Endothelial cell of umbilical vein (primary cell): ENCODE measurements around the gene FNDC3A. TPM values are rescaled to one million over a fixed set of nuclear protein-coding genes. Genes with fewer than 3 reads are reported as not detected.
A peak's percentile ranks its signal among the peaks of the same experiment; 100 is the strongest.

Experiments
- BruUV-seq: library from RNA; stranded (reverse); fragments of 400-500 nt; replicated peaks from 2 replicates; lab custom pipeline; 2021; lab: Mats Ljungman, UMichigan
- CTCF ChIA-PET: fragments of 300-600, 350-600 bp; sonication (Branson Sonifier 250); formaldehyde crosslinking; loops from one replicate; lab custom pipeline; 2021; ENCODE audit warnings: antibody characterized with exemption, inconsistent platforms; lab: Charles Lee
- POLR2A ChIA-PET: fragments of 300-600, 350-600 bp; sonication (Branson Sonifier 250); formaldehyde crosslinking; loops from one replicate; lab custom pipeline; 2021; ENCODE audit warnings: antibody characterized with exemption, inconsistent platforms; lab: Charles Lee
- DNase-seq: peaks from one replicate; pipeline ENCODE4 v3.0.0-alpha.2; 2011; ENCODE audit warnings: low read depth, low spot score
- FAIRE-seq: peaks from 2 replicates; lab custom pipeline; 2011; peaks lifted over from hg19 to GRCh38; lab: Jason Lieb, UNC
- H2AFZ ChIP-seq: 2 replicates; pipeline ENCODE4 v1.6.0; 2012; ENCODE audit warnings: low read depth, low read length, control low read depth, inconsistent platforms
- H3K27ac ChIP-seq: 2 replicates; pipeline ENCODE4 v1.5.1; 2011; ENCODE audit warnings: low read depth, mild to moderate bottlenecking, control low read depth, low read length, moderate library complexity; ENCODE audit not compliant: insufficient read depth
- H3K27me3 ChIP-seq, 2 experiments: 2 replicates each; pipeline versions ENCODE4 v1.6.0 to v1.6.1; 2011; ENCODE audit warnings: low read length in 2 of 2, mixed read lengths in 1 of 2; ENCODE audit not compliant: control insufficient read depth in 2 of 2, insufficient read depth in 2 of 2
- H3K36me3 ChIP-seq, 2 experiments: 2 replicates in 1 of 2; 3 replicates in 1 of 2; pipeline ENCODE4 v1.5.1; 2011; ENCODE audit warnings: low read length in 2 of 2, mild to moderate bottlenecking in 1 of 2, moderate library complexity in 1 of 2; ENCODE audit not compliant: control insufficient read depth in 2 of 2, insufficient read depth in 2 of 2; ENCODE audit errors: extremely low read depth in 1 of 2
- H3K4me1 ChIP-seq: 3 replicates; pipeline ENCODE4 v1.5.1; 2011; ENCODE audit warnings: mild to moderate bottlenecking, low read length; ENCODE audit not compliant: control insufficient read depth, insufficient read depth; ENCODE audit errors: extremely low read depth
- H3K4me2 ChIP-seq: 2 replicates; pipeline ENCODE4 v1.6.1; 2011; ENCODE audit warnings: low read length, control low read depth, mixed read lengths; ENCODE audit not compliant: insufficient read depth
- H3K4me3 ChIP-seq, 3 experiments: fragments of 200-600 bp in 1 of 3; sonication (generic), shearing (Covaris generic) in 1 of 3; replicated peaks in 1 of 3; 2 replicates each; pipeline ENCODE4 v1.5.1; 2011 to 2016; ENCODE audit warnings: control low read depth in 3 of 3, low read length in 3 of 3, mild to moderate bottlenecking in 2 of 3, inconsistent platforms in 1 of 3, low read depth in 1 of 3, moderate library complexity in 1 of 3; ENCODE audit not compliant: insufficient read depth in 1 of 3
- H3K79me2 ChIP-seq: 2 replicates; pipeline ENCODE4 v1.6.0; 2012; ENCODE audit warnings: low read length, inconsistent platforms; ENCODE audit not compliant: control insufficient read depth, insufficient read depth
- H3K9ac ChIP-seq: replicated peaks from 2 replicates; pipeline ENCODE3; 2011; ENCODE audit warnings: low read length, control low read depth; ENCODE audit not compliant: insufficient read depth; ENCODE audit errors: extremely low read depth
- H3K9me1 ChIP-seq: replicated peaks from 3 replicates; pipeline ENCODE4 v1.6.0; 2011; ENCODE audit warnings: mild to moderate bottlenecking, low read length; ENCODE audit not compliant: control insufficient read depth, insufficient read depth; ENCODE audit errors: extremely low read depth
- H3K9me3 ChIP-seq: replicated peaks from 2 replicates; pipeline ENCODE4 v1.5.1; 2012; ENCODE audit warnings: low read length, inconsistent platforms; ENCODE audit not compliant: control insufficient read depth, insufficient read depth
- H4K20me1 ChIP-seq: replicated peaks from 2 replicates; pipeline ENCODE3; 2011; ENCODE audit warnings: mild to moderate bottlenecking, low read length; ENCODE audit not compliant: control insufficient read depth, insufficient read depth; ENCODE audit errors: extremely low read depth
- CTCF ChIP-seq, 2 donors: IDR thresholded peaks; 1 replicate in 1 of 2; 2 replicates in 1 of 2; pipeline ENCODE4 v1.5.1; 2011; ENCODE audit warnings: low read length in 2 of 2, mild to moderate bottlenecking in 2 of 2, moderate library complexity in 2 of 2, control low read depth in 1 of 2, inconsistent platforms in 1 of 2, low read depth in 1 of 2; ENCODE audit not compliant: insufficient read depth in 1 of 2; ENCODE audit errors: extremely low read depth in 1 of 2
- GATA2 ChIP-seq: IDR thresholded peaks from 2 replicates; pipeline ENCODE4 v1.7.0; 2011; ENCODE audit warnings: low read depth, mild to moderate bottlenecking, moderate library complexity, mixed read lengths, low read length; ENCODE audit not compliant: insufficient read length, insufficient read depth
- MAX ChIP-seq: IDR thresholded peaks from 2 replicates; pipeline ENCODE4 v1.6.1; 2011; ENCODE audit not compliant: insufficient read depth, insufficient read length
- MYC ChIP-seq: IDR thresholded peaks from one replicate; pipeline ENCODE4 v1.6.1; 2011; ENCODE audit warnings: mild to moderate bottlenecking, low read depth, low read length
- POLR2AphosphoS5 ChIP-seq: IDR thresholded peaks from 2 replicates; pipeline ENCODE4 v1.6.1; 2012; ENCODE audit warnings: low read depth, mild to moderate bottlenecking, control low read depth, low read length, moderate library complexity; ENCODE audit not compliant: insufficient read depth
- dilution Hi-C: fragments of 300-500 bp; cut with MboI; formaldehyde crosslinking; loops from one replicate; pipeline ENCODE4 v1.15.0; 2019; ENCODE audit warnings: low sequenced_read_pairs; ENCODE audit not compliant: extremely low pct_ligation_motif_present
- intact Hi-C: fragments of 100-400 bp; cut with micrococcal nuclease; formaldehyde crosslinking; loops from one replicate; pipeline ENCODE4 v1.10.0; 2022
- polyA plus RNA-seq, 4 experiments: library from polyadenylated mRNA; depleted of rRNA in 3 of 4; stranded (reverse) in 3 of 4; unstranded in 1 of 4; fragments of >200 nt; gene quantifications; 2 replicates each; pipeline versions ENCODE4 v1.2.1 to v1.2.3, GENCODE V29; 2011 to 2012; ENCODE audit warnings: missing spikeins in 1 of 4
- total RNA-seq: library from RNA; stranded (reverse); gene quantifications from 2 replicates; pipeline ENCODE4 v1.2.3, GENCODE V29; 2021

Gene FNDC3A
- total and polyA plus RNA-seq, 2 donors (not counting 3 experiments of a cell fraction or from before 2014, with no cell fraction given): 26.3 to 50.8 TPM

GRCh38 chr13:49253310-49253709, 277.6 kb downstream of the FNDC3A start:
- Histone ChIP-seq H3K4me3 (no peak overlapping the region), H2AFZ (no peak overlapping the region), H3K27me3 (no peaks in the 10 kb centered on the region), H3K27ac (peak overlapping the region; percentile 41), H3K9me1 (no peaks in the 10 kb centered on the region), H3K79me2 (peaks cover 9% of the 10 kb centered on the region), H3K9ac (no peak overlapping the region), H4K20me1 (no peaks in the 10 kb centered on the region), H3K9me3 (no peaks in the 10 kb centered on the region), H3K4me2 (no peak overlapping the region), H3K36me3 (peaks cover 7% of the 10 kb centered on the region in 2 experiments), H3K4me1 (peaks cover 11% of the 10 kb centered on the region)
- POLR2A ChIA-PET: no interaction called here
- dilution Hi-C loops: no loop called here
- no TSS peak for BruUV-seq
- intact Hi-C loops: no loop called here
- no peak for FAIRE-seq
- TF ChIP-seq CTCF (IDR thresholded peaks at IDR 0.05; ENCODE audit: extremely low read depth in 1 of 2, insufficient read depth in 1 of 2, low read depth in 1 of 2, low read length in 2 of 2) (no peak), MYC (no peak), MAX (no peak), POLR2AphosphoS5 (no peak), GATA2 (no peak)
- DNase-seq: no peak
- CTCF ChIA-PET: interaction anchor here (1.5 to 2.4 kb wide), 2 partner anchors 13 to 27 kb away, joined by 4 to 6 read pairs; no protein-coding TSS in a partner anchor
